Right lobe of liver (tissue), 4 donors: Measurements from ENCODE around the gene CIART.

Experiments used
- CTCF ChIP-seq, 4 donors: fragments of 200-600 bp in 3 of 4; fragments of 450-650 bp in 1 of 4; IDR thresholded peaks; one replicate each; pipeline versions ENCODE4 v1.5.1 to v1.8.0; 2016 to 2022; ENCODE audit warnings: antibody characterized with exemption in 4 of 4, mild to moderate bottlenecking in 2 of 4
- POLR2A ChIP-seq: fragments of 450-650 bp; IDR thresholded peaks from one replicate; pipeline ENCODE4 v1.6.1; 2017; ENCODE audit warnings: antibody characterized with exemption, mild to moderate bottlenecking
- donor health status: DM: no; HTN: no; CAD: no.
- donor health status: DM: no; HTN: no; CAD: no.
- donor health status: DM: no; HTN: yes; CAD: no.

- TF ChIP-seq CTCF (IDR thresholded peaks at IDR 0.05), result peak in 1 of 4 donors; percentile 20
- TF ChIP-seq POLR2A, result peak; percentile 85
Measured at GRCh38 chr1:150235852-150236613, 46.3 kb upstream of the CIART start, which contains the start of gene ANP32E.
